ENCODE data around the gene PIEZO2. TPM values are rescaled to one million over a fixed set of nuclear protein-coding genes. Genes with fewer than 3 reads are reported as not detected.

PIEZO2 gene
- total RNA-seq, 2 donors from 2014 or later: 1.7 to 2.1 TPM

Small RNA genes lying within 50 kb of the gene (microRNA-seq; reads per million reads assigned to microRNA genes)
- gene MIR6788: 0 reads per million in 2 donors
